ENCODE data around the gene NFIA. TPM values are rescaled to one million over a fixed set of nuclear protein-coding genes. Genes with fewer than 3 reads are reported as not detected.

NFIA gene
- total and polyA plus RNA-seq, 2 donors (not counting 1 experiment from before 2014, with no cell fraction given): 5.4 to 11.0 TPM

DNA sequence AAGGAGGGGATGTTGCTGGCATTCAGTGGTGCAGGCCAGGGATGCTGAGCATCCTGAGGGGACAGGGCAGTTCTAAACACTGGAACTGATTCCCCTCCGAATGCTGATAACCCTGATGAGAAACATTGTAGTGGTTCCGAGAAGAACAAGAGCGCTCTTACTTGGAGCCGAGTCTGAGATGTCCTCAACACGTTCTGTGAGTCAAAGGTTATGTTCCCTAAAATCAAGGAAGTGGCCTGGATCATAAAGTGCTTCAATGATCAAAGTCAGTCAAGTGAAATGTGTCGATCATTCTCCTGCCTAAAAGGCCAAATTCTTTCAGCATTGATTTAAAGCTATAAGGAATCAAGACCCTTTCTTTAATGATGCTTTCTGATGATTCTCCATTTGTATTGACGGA, 234.1 kb downstream of the NFIA start:
- no peaks in the 10 kb centered on the region for H3K27me3 ChIP-seq (ENCODE audit: control insufficient read depth, insufficient read depth, low read length)
- H3K4me1 ChIP-seq (ENCODE audit: control insufficient read depth, extremely low read depth, insufficient read depth, low read length): peaks cover 2% of the 10 kb centered on the region
- H3K9ac ChIP-seq (ENCODE audit: insufficient read depth, low read length): no peak overlapping the region
- no peak for DNase-seq (ENCODE audit: low read depth in 2 of 2)
- H2AFZ ChIP-seq (ENCODE audit: low read length): no peak overlapping the region
- H3K4me3 ChIP-seq (replicated peaks in 1 of 4; ENCODE audit: control extremely low read depth in 1 of 4, insufficient read depth in 1 of 4, low read depth in 3 of 4, low read length in 4 of 4): no peak overlapping the region
- no peak overlapping the region for H3K27ac ChIP-seq (ENCODE audit: insufficient read depth, low read length)
- TF ChIP-seq, protein P1, sequence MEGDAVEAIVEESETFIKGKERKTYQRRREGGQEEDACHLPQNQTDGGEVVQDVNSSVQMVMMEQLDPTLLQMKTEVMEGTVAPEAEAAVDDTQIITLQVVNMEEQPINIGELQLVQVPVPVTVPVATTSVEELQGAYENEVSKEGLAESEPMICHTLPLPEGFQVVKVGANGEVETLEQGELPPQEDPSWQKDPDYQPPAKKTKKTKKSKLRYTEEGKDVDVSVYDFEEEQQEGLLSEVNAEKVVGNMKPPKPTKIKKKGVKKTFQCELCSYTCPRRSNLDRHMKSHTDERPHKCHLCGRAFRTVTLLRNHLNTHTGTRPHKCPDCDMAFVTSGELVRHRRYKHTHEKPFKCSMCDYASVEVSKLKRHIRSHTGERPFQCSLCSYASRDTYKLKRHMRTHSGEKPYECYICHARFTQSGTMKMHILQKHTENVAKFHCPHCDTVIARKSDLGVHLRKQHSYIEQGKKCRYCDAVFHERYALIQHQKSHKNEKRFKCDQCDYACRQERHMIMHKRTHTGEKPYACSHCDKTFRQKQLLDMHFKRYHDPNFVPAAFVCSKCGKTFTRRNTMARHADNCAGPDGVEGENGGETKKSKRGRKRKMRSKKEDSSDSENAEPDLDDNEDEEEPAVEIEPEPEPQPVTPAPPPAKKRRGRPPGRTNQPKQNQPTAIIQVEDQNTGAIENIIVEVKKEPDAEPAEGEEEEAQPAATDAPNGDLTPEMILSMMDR (conservative IDR thresholded peaks at IDR 0.05 in 1 of 2, IDR thresholded peaks at IDR 0.05 in 1 of 2; ENCODE audit: low read depth in 1 of 2, low read length in 2 of 2): no peak
- TF ChIP-seq EZH2 (IDR thresholded peaks at IDR 0.05; ENCODE audit: low read length, missing control alignments): no peak
- H3K9me3 ChIP-seq (ENCODE audit: control insufficient read depth, insufficient read depth, low read depth, low read length): no peaks in the 10 kb centered on the region
- H4K20me1 ChIP-seq (ENCODE audit: control insufficient read depth, extremely low read depth, insufficient read depth, low read length): no peaks in the 10 kb centered on the region
- H3K79me2 ChIP-seq (ENCODE audit: control insufficient read depth, insufficient read depth, low read length): no peaks in the 10 kb centered on the region
- no peaks in the 10 kb centered on the region for H3K36me3 ChIP-seq (ENCODE audit: control insufficient read depth, insufficient read depth, low read length)
- no peak overlapping the region for H3K4me2 ChIP-seq (ENCODE audit: extremely low read depth, insufficient read depth, low read length)

DNA sequence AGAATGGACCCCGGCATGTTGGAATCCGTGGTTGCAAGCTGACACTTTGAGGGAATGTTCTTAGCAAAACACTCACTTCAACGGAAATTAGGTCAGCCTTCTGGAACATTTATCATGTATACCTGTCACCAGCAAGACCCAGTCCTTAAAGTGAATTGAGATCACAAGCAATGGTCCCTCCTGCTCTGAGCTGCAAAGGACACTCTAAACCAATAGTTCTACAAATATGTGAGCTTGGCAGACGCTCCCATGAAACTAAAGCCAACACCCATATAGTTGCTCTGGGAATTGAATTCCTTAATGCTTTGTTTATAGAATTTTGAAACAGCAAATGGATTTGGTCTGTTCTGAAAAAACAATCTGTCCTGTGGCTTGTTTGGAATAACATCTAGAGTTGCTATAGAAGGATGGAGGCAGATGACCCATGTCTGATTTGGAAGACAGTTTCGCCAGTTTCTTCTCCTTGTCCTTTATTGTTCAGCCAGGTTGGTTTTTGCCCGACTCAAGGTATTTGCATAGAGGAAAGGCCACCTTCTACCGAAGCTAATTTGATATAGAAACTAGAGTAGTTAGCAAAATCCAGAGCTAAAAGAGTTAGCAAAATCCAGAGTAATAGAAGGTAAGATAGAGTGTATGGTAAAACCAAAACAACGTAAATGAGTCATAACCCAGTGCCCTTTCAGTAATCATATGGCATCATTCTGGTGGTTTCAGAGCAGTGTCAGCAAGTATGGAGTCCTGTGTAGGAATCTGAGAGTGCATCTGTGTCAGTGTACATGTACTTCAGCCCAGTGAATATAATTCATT, 236.2 kb downstream of the NFIA start:
- H3K4me3 ChIP-seq (replicated peaks in 1 of 4; ENCODE audit: control extremely low read depth in 1 of 4, insufficient read depth in 1 of 4, low read depth in 3 of 4, low read length in 4 of 4): peak overlapping the region in 2 of 4 experiments; percentile 6 to 44
- DNase-seq (ENCODE audit: low read depth in 2 of 2): peak; percentile 69 to 94
- no peak overlapping the region for H3K9ac ChIP-seq (ENCODE audit: insufficient read depth, low read length)
- H3K27ac ChIP-seq (ENCODE audit: insufficient read depth, low read length): peak overlapping the region; percentile 35
- H3K4me2 ChIP-seq (ENCODE audit: extremely low read depth, insufficient read depth, low read length): peak overlapping the region; percentile 59
- H2AFZ ChIP-seq (ENCODE audit: low read length): no peak overlapping the region
- no peaks in the 10 kb centered on the region for H3K9me3 ChIP-seq (ENCODE audit: control insufficient read depth, insufficient read depth, low read depth, low read length)
- no peaks in the 10 kb centered on the region for H3K36me3 ChIP-seq (ENCODE audit: control insufficient read depth, insufficient read depth, low read length)
- no peaks in the 10 kb centered on the region for H3K79me2 ChIP-seq (ENCODE audit: control insufficient read depth, insufficient read depth, low read length)
- TF ChIP-seq EZH2 (IDR thresholded peaks at IDR 0.05; ENCODE audit: low read length, missing control alignments): no peak
- TF ChIP-seq, protein P1 (conservative IDR thresholded peaks at IDR 0.05 in 1 of 2, IDR thresholded peaks at IDR 0.05 in 1 of 2; ENCODE audit: low read depth in 1 of 2, low read length in 2 of 2): no peak
- H4K20me1 ChIP-seq (ENCODE audit: control insufficient read depth, extremely low read depth, insufficient read depth, low read length): no peaks in the 10 kb centered on the region
- peaks cover 2% of the 10 kb centered on the region for H3K4me1 ChIP-seq (ENCODE audit: control insufficient read depth, extremely low read depth, insufficient read depth, low read length)
- no peaks in the 10 kb centered on the region for H3K27me3 ChIP-seq (ENCODE audit: control insufficient read depth, insufficient read depth, low read length)

DNA sequence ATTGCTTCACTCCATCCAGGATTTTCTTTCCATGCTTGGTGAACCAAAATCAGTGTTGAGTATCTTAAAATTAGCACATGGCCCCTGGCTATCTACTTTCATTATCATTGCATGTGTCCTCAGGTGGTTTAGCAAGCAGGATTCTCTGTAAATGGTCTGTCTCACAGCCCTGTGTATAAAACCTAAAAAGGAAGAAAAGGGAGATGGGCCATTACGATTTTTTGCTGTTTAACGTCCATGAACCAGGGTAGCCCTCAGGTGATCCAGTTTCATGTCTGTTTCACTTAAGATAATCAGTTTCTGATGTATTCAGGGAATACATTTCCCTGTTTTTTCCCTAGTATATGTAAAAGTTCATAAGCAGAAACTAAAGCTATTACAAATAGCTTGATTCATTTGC, 238.2 kb downstream of the NFIA start:
- Histone ChIP-seq H3K4me2 (ENCODE audit: extremely low read depth, insufficient read depth, low read length) (no peak overlapping the region), H3K4me3 (replicated peaks in 1 of 4; ENCODE audit: control extremely low read depth in 1 of 4, insufficient read depth in 1 of 4, low read depth in 3 of 4, low read length in 4 of 4) (no peak overlapping the region), H3K4me1 (ENCODE audit: control insufficient read depth, extremely low read depth, insufficient read depth, low read length) (peaks cover 2% of the 10 kb centered on the region), H3K27ac (ENCODE audit: insufficient read depth, low read length) (no peak overlapping the region), H3K79me2 (ENCODE audit: control insufficient read depth, insufficient read depth, low read length) (no peaks in the 10 kb centered on the region), H3K27me3 (ENCODE audit: control insufficient read depth, insufficient read depth, low read length) (no peaks in the 10 kb centered on the region), H3K36me3 (ENCODE audit: control insufficient read depth, insufficient read depth, low read length) (no peaks in the 10 kb centered on the region), H4K20me1 (ENCODE audit: control insufficient read depth, extremely low read depth, insufficient read depth, low read length) (no peaks in the 10 kb centered on the region), H2AFZ (ENCODE audit: low read length) (no peak overlapping the region), H3K9ac (ENCODE audit: insufficient read depth, low read length) (no peak overlapping the region), H3K9me3 (ENCODE audit: control insufficient read depth, insufficient read depth, low read depth, low read length) (no peaks in the 10 kb centered on the region)
- DNase-seq (ENCODE audit: low read depth in 2 of 2): no peak
- TF ChIP-seq EZH2 (IDR thresholded peaks at IDR 0.05; ENCODE audit: low read length, missing control alignments): no peak
- TF ChIP-seq, protein P1 (conservative IDR thresholded peaks at IDR 0.05 in 1 of 2, IDR thresholded peaks at IDR 0.05 in 1 of 2; ENCODE audit: low read depth in 1 of 2, low read length in 2 of 2): no peak

All from fibroblast of lung (primary cell).